ENCODE data around the gene CLCN6.

The CLCN6 gene

DNA sequence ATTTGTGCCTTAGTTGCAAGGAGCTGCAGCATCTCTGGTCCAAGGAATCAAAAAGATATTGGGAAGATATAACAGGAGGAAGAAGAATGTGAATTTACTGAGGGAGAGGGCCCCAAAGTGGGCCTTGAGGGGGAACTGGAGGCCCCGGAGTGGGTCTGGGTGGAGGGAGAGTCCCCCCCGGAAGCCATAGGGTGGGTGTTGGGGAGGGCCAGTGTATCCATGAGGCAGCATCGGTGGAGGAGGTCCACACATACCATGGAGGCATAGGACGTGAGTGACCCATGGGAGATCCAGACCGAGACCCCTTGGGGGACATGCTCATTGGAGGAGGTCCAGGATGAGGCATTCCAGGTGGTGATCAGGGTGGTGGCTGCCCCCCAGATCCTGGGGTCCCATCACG lies 44.7 kb upstream of the CLCN6 start:
- TF ChIP-seq EZH2 (optimal IDR thresholded peaks at IDR 0.05; ENCODE audit: low read depth, low read length) (no peak), EZH2phosphoT487 (IDR thresholded peaks at IDR 0.05; ENCODE audit: low read length) (no peak)
- TF ChIP-seq, protein P1, sequence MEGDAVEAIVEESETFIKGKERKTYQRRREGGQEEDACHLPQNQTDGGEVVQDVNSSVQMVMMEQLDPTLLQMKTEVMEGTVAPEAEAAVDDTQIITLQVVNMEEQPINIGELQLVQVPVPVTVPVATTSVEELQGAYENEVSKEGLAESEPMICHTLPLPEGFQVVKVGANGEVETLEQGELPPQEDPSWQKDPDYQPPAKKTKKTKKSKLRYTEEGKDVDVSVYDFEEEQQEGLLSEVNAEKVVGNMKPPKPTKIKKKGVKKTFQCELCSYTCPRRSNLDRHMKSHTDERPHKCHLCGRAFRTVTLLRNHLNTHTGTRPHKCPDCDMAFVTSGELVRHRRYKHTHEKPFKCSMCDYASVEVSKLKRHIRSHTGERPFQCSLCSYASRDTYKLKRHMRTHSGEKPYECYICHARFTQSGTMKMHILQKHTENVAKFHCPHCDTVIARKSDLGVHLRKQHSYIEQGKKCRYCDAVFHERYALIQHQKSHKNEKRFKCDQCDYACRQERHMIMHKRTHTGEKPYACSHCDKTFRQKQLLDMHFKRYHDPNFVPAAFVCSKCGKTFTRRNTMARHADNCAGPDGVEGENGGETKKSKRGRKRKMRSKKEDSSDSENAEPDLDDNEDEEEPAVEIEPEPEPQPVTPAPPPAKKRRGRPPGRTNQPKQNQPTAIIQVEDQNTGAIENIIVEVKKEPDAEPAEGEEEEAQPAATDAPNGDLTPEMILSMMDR (IDR thresholded peaks at IDR 0.05; ENCODE audit: low read length) = no peak
- Histone ChIP-seq H3K36me3 (replicated peaks; ENCODE audit: insufficient read depth, low read length) (no peaks in the 10 kb centered on the region), H4K20me1 (ENCODE audit: insufficient read depth, low read length) (no peaks in the 10 kb centered on the region), H3K27ac (ENCODE audit: low read length) (no peak overlapping the region), H3K9ac (ENCODE audit: low read length) (no peak overlapping the region), H3K79me2 (ENCODE audit: low read length) (no peaks in the 10 kb centered on the region), H3K9me2 (replicated peaks; ENCODE audit: insufficient read depth, low read length) (no peaks in the 10 kb centered on the region), H3K4me2 (ENCODE audit: low read depth, low read length) (no peak overlapping the region), H3K9me3 (replicated peaks; ENCODE audit: insufficient read depth, low read length) (no peaks in the 10 kb centered on the region), H2AFZ (ENCODE audit: low read length) (no peak overlapping the region), H3F3A (ENCODE audit: insufficient read depth, low read length) (no peaks in the 10 kb centered on the region), H3K4me1 (ENCODE audit: low read length) (no peaks in the 10 kb centered on the region), H3K4me3 (ENCODE audit: low read length) (no peak overlapping the region), H3K27me3 (replicated peaks; ENCODE audit: insufficient read depth, low read length) (peaks cover 14% of the 10 kb centered on the region)
- no peak for DNase-seq

- TF ChIP-seq, protein P1 (IDR thresholded peaks at IDR 0.05; ENCODE audit: low read length) = no peak
- TF ChIP-seq EZH2 (optimal IDR thresholded peaks at IDR 0.05; ENCODE audit: low read depth, low read length) (no peak), EZH2phosphoT487 (IDR thresholded peaks at IDR 0.05; ENCODE audit: low read length) (no peak)
- no peak within 1 kb of the TSS for H2AFZ ChIP-seq (ENCODE audit: low read length)
- no peaks in the 10 kb centered on the region for H3K79me2 ChIP-seq (ENCODE audit: low read length)
- H4K20me1 ChIP-seq (ENCODE audit: insufficient read depth, low read length) = no peaks in the 10 kb centered on the region
- no peak within 1 kb of the TSS for H3K27ac ChIP-seq (ENCODE audit: low read length)
- DNase-seq = no peak
- H3K4me1 ChIP-seq (ENCODE audit: low read length) = no peaks in the 10 kb centered on the region
- peaks cover 20% of the 10 kb centered on the region for H3K27me3 ChIP-seq (replicated peaks; ENCODE audit: insufficient read depth, low read length)
- H3K9me3 ChIP-seq (replicated peaks; ENCODE audit: insufficient read depth, low read length) = no peaks in the 10 kb centered on the region
- no peak within 1 kb of the TSS for H3K9ac ChIP-seq (ENCODE audit: low read length)
- no peaks in the 10 kb centered on the region for H3K36me3 ChIP-seq (replicated peaks; ENCODE audit: insufficient read depth, low read length)
- no peaks in the 10 kb centered on the region for H3K9me2 ChIP-seq (replicated peaks; ENCODE audit: insufficient read depth, low read length)
- no peak within 1 kb of the TSS for H3K4me2 ChIP-seq (ENCODE audit: low read depth, low read length)
- no peak within 1 kb of the TSS for H3K4me3 ChIP-seq (ENCODE audit: low read length)
- H3F3A ChIP-seq (ENCODE audit: insufficient read depth, low read length) = no peaks in the 10 kb centered on the region
Observed at GRCh38 chr1:11761988-11762406, 44.0 kb upstream of the CLCN6 start, which contains the start of gene C1orf167. Gene C1orf167, plus strand, starts transcription at chr1:11762193. Its CDS starts 2,208 bp downstream, at chr1:11764401.

- TF ChIP-seq EZH2phosphoT487 (IDR thresholded peaks at IDR 0.05; ENCODE audit: low read length) (no peak), EZH2 (optimal IDR thresholded peaks at IDR 0.05; ENCODE audit: low read depth, low read length) (no peak)
- TF ChIP-seq, protein P1 (IDR thresholded peaks at IDR 0.05; ENCODE audit: low read length) = no peak
- H3F3A ChIP-seq (ENCODE audit: insufficient read depth, low read length) = no peaks in the 10 kb centered on the region
- no peaks in the 10 kb centered on the region for H3K4me1 ChIP-seq (ENCODE audit: low read length)
- no peaks in the 10 kb centered on the region for H3K9me2 ChIP-seq (replicated peaks; ENCODE audit: insufficient read depth, low read length)
- H3K79me2 ChIP-seq (ENCODE audit: low read length) = no peaks in the 10 kb centered on the region
- no peaks in the 10 kb centered on the region for H3K36me3 ChIP-seq (replicated peaks; ENCODE audit: insufficient read depth, low read length)
- H3K27ac ChIP-seq (ENCODE audit: low read length) = no peak overlapping the region
- DNase-seq = no peak
- no peaks in the 10 kb centered on the region for H4K20me1 ChIP-seq (ENCODE audit: insufficient read depth, low read length)
- no peak overlapping the region for H2AFZ ChIP-seq (ENCODE audit: low read length)
- H3K27me3 ChIP-seq (replicated peaks; ENCODE audit: insufficient read depth, low read length) = peaks cover 36% of the 10 kb centered on the region
- no peak overlapping the region for H3K4me2 ChIP-seq (ENCODE audit: low read depth, low read length)
- H3K9me3 ChIP-seq (replicated peaks; ENCODE audit: insufficient read depth, low read length) = no peaks in the 10 kb centered on the region
- H3K9ac ChIP-seq (ENCODE audit: low read length) = no peak overlapping the region
- H3K4me3 ChIP-seq (ENCODE audit: low read length) = no peak overlapping the region
Observed at GRCh38 chr1:11764115-11764514, 41.9 kb upstream of the CLCN6 start.

Data from MM.1S (cell line).